ENCODE results near the gene CCNDBP1.
"Not testable (repeated sequence)": the region's sequence is repeated elsewhere in the genome, so short reads cannot be mapped to it uniquely, and the experiment has no call there.

Gene CCNDBP1

DNA sequence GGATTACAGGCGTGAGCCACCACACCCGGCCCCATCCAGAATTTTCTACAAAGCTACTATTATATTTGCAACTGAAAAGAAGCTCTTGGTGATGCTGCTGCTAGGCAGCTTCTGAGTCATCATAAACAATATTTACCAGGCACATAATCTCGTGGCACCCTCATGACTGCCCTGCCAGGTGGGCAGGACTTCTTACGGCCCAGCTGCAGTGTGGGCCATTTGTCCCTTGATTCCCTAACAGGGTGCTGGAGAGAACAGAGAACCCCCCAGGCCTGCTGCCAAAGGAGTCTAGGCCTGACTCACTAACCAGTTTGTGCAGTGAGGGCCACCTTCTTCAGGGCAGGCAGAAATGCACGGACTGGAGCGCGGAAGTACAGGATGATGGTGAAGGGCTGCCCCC is 30.8 kb downstream of the CCNDBP1 start:
- no peak for DNase-seq (ENCODE audit: low read depth)

DNA sequence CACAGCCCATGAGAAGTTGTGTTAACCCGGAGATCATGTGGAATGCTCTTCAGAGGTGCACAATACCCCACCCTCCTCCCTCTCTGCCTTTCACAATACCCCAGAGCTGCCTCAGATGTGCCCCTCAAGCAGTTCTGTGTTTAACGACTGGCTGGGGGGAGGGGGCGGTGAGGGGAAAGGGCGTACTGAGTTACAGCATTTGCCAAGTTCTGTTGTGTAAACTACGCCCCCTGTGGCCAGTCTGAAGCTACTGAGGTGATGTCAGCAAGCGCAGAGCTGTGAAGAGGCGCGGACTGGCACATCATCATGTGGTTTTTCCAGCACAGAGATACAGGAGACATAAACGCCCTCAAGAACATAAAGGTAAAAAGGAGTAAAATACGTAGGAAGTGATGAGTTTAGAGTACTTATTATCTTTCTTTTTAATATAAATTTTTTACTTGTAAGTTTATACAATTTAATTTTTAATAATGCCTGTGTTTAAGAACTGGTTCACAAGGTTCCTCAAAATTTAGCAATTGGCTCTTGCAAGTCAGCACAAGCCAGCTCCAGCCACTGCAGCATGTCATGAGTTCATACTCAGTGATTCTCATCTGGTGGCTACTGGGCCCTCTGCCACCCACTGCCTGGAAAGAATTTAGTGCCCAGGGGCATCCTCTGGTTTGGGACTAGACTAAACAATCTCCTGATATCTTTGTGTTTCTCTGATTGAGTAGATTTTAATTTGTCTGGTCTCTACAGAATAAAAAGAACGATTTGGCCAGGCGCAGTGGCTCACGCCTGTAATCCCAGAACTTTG is 33.9 kb downstream of the CCNDBP1 start:
- peak; percentile 12 for DNase-seq (ENCODE audit: low read depth)

DNA sequence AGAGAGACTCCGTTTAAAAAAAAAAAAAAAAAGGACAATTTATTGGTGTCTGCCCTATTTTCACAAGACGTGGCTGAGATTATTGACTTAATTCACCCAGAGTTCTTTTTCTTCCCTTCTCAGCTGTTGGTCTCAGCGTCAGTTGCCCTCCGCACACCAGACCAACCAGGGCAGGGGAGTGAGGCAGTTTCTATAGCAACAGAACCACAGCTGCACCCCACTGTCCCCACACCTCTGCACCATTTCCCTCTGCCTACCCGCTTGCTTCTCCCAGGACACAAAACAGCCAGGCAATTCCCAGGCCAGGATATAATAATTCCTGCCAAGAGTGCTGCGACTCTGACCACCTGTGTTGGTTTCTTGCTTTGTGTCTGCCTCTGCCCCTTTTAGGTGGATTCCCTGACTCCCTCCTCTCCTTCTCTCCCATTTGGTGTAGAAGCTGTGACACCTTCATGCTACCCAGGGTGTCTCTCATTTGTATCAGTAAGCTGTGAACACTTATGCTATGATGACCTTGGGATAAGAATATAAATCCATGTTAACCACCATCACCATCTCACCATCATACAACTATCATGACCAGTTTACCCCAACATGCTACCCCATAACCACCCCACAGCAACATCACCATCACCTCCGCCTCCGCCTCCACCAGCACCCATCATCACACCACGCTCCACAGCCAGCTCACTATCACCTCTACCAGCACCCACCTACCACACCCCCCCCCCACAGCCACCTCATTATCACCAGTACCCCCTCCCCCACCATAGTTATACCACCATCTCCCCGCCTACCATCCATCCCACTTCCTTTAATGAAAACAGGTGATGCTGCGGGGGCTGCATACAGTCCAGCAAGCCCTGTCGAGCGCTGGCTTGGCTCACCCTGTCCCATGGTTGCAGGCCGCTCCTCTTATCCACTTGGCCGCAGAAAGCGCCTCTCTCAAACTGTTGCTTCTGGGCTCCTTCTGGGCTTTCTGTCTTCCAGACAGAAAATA is 35.0 kb downstream of the CCNDBP1 start:
- DNase-seq (ENCODE audit: low read depth): no peak

DNA sequence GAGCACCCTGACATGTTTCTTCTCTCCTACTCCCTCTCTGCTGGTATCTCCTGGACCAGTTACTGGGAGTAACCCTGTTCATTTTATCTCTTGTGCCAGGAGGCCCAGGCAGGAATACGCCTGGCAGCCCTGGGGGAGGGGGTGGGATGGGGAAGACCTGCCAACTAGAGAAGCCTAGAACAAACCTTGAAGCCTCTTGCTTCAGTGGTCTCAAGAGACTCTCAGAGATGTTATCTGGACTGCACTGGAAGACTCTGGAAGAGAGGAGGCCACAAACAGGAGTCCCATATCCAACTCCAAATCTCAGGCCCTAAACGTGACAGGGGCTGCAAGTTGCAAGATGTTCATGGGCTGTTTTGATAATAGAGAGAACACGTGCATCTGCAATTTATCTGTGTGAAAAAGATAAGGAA is 35.8 kb downstream of the CCNDBP1 start, which contains the start of gene EPB42:
Gene EPB42, minus strand, starts transcription at position 28 of the 413 bp plus-strand sequence. CDS start 193 bp downstream, outside the sequence.
- no peak for DNase-seq (ENCODE audit: low read depth)

DNA sequence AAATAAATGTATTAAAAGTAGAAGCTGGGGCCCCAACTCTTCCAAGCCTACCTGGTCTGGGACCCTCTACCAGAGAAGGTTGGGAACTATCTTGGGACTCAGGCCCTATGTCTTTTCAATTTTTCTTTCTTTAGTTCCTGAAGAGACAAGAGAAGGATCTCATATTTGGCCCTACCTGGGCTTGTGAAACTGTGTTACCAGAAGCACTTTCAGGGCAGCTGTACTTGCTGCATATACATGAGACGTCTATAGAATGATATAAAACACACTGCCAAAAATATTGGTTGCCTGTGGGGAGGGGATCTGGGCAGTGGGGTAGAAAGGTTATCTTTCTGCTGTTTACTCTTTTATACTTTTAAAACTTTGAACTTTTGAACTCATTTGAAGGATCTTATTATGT is 36.2 kb downstream of the CCNDBP1 start:
- DNase-seq (ENCODE audit: low read depth): no peak

DNA sequence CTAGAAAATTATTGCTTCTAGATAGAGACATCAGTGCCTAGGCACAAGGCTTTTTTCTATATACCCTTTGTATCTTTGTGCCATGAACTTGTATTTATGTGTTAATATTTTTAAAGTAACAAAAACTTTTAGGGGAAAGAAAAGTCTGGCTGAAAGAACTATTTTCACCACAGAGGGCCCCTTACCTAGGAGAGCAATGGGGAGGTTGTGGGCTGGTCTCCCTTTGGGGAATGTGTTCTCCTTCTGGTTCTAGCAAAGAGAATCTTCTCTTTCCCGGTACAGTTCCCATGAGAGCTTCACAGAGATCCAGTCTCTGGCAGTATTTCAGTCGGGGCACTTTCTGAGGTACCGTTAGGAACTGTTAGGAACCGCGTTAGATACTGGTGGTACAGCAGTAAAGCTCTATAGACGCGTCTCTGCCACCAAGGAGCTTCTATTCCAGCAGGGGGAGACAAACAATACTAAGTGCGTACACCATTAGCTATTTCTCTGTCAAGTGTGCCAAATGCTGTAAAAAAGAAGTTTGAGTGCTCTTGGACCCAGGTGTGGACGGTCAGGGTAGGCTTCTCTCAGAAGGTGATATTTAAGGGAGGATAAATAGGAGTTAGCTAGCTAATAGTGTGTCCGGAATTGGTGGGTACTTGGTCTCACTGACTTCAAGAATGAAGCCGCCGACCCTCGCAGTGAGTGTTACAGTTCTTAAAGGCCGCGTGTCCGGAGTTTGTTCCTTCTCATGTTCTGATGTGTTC is 40.2 kb downstream of the CCNDBP1 start:
- no peak for DNase-seq (ENCODE audit: low read depth)

DNA sequence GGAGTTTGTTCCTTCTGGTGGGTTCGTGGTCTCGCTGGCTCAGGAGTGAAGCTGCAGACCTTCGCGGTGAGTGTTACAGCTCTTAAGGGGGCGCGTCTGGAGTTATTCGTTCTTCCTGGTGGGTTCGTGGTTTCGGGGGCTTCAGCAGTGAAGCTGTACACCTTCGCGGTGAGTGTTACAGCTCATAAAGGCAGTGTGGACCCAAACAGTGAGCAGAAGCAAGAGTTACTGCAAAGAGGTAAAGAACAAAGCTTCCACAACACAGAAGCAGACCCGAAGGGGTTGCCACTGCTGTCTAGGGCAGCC is 40.7 kb downstream of the CCNDBP1 start:
- DNase-seq (ENCODE audit: low read depth): not testable (repeated sequence)

DNA sequence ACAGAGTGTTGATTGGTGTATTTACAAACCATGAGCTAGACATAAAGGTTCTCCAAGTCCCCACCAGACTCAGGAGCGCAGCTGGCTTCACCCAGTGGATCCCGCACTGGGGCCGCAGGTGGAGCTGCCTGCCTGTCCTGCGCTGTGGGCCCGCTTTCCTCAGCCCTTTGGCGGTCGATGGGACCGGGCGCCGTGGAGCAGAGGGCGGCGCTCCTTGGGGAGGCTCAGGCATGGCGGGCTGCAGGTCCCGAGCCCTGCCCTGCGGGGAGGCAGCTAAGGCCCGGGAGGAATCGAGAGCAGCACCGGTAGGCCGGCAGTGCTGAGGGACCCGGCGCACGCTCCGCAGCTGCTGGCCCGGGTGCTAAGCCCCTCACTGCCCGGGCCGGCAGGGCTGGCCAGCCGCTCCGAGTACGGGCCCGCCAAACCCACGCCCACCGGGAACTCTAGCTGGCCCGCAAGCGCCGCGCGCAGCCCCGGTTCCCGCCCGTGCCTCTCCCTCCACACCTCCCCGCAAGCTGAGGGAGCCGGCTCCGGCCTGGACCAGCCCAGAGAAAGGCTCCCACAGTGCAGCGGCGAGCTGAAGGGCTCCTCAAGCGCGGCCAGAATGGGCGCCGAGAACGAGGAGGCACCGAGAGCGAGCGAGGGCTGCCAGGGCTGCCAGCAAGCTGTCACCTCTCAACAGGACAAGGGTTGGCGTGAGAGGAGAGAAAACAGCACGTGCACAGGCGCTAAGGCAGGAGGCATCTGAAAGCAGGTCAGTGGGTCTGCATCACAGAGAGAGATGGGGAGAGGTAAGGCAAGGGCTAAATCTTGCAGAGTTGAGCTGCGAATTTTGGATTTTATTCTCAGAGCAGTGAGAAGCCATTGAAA is 41.5 kb downstream of the CCNDBP1 start:
- no peak for DNase-seq (ENCODE audit: low read depth)

DNA sequence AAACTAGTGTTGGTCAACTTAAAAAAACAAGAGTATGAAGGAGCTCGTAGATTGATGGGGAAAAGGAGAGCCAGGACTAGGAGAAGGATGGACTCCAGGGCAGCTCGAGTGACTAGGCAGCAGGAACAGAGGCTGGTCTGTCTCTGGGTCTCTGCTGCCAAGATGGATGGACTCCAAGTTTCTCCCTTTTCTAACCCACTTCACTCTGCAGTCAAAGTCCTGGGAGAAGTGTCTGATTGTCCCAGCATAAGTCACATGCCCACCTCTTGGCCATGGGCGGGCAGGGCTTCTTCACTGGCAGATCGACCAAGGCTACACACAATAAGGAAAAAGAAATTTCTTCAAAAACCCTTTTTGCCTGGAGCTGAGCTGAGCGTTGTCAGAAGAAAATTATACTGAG is 44.8 kb downstream of the CCNDBP1 start:
- no peak for DNase-seq (ENCODE audit: low read depth)

DNA sequence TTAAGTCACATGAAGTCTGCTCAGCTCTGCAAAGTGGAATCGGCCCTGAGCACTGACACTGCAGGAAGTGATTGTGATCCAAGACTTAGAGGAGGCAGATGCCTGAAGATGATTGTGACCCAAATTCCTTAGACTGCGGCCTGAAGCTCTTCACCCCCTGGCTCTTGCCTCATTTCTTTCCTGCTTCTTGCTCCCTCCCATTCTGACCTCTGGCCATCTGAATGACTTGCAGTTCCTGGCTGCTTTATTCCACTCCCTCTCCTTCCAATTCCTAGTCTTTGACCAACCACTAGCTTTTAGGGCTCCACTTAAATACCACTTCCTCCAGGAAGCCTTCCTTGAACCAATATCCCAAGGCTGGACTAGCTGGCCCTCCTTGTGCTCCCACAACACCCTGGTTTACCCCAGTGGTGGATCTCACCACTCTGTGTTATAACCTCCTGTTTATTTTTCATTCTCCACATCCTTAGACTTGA is 45.5 kb downstream of the CCNDBP1 start:
- DNase-seq (ENCODE audit: low read depth): no peak

DNA sequence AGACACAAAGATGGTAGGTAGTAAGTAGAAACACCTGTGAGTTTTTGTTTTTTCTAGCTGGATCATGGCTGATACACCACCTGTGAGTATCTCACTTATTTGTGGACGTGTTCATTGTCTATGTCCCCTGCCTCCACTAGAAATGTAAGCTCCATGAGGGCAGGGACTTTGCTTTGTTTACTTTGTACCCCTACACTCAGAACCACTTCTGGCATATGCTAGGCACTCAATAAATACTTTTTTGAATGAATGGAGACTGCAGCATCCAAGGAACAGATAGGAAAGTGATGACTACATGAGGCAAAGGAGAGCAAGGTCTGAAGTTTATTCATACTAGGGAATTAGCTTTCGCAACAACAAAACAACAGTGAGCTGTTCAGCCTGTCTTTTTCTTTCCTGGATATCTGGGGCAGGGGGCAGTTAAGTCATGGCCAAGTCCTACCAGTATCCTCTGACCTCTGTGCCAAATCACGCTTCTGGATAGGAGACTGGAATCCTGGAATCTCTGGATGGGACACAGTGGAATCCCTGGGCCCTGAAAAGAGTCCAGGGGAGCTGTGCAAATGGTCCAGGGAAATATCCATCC is 47.2 kb downstream of the CCNDBP1 start:
- no peak for DNase-seq (ENCODE audit: low read depth)

DNA sequence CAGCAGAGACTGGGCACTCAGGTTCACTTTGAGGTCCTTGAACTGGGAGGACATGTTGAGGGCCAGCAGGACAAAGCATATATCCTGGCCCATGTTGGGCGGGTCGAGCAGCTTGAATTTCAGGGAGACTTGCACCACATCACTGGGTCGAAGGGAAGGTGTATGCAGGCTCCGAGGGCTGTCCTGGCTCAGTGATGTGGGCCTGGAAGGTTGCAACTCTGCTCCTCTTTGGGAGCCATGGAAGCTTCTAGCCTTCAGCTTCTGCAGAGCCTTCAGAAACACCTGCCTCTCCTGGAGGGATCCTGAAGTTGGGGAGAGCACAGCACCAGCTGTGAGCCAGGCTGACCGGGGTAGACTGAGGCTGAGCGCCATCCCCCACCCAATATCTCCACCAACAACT is 50.3 kb downstream of the CCNDBP1 start:
- no peak for DNase-seq (ENCODE audit: low read depth)

DNA sequence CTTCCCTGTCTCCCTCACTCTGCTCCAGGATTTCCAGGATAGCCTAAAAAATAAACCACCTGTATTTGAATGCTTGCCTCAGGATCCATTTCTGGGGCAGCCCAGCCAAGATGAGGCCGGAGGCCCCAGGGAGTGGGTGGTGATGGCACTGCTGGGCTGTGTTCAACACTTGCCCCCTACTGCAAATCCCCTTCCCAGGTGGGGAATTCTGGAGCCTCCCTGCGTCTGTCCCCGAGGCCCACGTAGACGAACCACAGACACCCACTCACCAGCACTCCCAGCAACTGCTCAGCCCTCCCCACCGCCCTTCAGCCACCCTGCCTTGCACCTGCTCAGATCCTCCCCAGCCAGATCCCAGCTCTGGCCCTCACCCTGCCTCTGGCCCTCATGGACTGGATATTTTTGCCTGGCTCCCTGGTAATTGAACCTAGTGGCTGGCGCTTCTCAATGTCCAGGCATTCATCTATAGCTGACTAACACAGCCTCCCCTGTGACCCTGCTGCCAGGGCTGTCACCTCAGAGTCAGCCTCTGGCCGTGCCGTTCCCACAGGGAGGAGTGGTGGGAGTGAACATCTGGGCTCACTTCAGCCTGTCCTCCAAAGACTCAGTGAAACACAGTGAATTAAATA is 52.8 kb downstream of the CCNDBP1 start:
- DNase-seq (ENCODE audit: low read depth): no peak

DNA sequence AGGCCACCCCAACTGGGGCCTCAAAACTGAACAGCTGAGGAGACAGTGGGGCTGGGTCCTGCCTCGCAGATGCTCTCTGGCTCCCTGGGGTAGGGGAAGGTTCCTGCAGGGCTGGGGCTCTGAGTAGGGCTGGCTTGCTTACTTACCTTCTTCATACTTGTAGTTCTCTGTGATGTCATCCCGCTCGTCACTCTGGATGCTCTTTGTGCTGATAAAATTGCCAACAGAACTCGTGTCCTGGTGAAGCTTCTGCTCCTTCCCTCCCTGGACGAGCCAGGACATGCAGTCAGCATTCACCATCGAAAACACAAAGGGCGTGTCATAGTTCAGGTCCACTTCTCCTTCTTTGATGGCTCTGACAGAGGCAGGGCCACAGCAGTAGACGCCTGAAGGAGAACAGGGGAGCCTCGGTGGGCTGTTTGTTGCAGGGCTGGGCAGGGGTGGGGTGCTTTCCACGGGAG is 53.5 kb downstream of the CCNDBP1 start:
- no peak for DNase-seq (ENCODE audit: low read depth)

DNA sequence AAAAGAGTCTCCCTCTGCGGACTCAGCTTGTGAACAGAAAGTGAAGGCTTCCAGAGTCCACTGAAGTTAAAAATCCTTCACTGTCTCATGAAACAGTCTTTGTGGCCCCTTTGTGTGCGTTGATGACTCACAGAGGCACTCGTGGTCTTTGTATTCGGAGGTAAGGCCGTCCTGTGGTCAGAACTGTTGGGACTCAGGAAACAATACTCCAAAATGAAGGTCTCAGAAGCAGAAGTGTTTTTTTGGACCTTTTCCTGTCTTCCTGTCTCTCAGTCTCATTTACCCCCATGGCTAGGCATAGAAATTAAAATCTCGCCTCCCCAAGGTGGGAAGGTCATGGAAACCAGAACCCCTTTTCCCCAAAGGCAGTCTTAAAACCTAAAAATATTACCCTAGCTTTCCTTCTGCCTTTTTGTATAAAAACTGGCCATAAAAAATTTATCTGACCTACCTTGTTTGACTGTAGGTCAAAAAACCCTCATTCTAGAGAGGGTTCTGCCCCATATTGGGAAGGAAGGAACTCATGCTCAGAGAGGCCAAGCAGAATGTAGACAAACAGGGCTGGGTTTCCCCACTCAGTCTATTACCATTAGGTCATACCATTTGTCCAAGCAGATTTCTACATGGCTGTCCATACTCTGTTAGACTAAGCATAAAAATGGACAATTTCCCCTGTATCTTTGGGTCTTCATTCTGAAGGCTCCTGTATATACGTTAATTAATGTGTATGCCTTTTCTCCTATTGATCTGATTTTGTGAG is 54.7 kb downstream of the CCNDBP1 start:
- DNase-seq (ENCODE audit: low read depth): no peak

DNA sequence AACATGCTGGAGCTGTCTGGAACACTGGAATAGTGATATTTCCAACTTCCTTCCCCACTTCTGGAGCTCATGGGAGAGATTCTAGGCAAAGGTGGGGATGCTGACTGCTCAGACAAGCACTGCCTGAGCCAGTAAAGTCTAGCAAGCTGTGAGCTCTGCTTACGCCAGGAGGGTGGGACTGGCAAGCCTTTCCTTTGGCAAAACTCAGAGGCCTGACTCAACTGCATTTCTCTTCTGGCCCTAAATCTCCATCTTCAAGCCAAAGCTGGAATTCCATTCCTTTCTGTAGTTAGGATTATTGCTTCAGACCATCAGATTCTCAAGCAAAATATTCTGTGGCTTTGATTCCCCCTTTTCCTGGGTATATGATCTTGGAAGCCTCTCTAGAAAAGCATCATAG is 55.9 kb downstream of the CCNDBP1 start:
- DNase-seq (ENCODE audit: low read depth): peak; percentile 59

DNA sequence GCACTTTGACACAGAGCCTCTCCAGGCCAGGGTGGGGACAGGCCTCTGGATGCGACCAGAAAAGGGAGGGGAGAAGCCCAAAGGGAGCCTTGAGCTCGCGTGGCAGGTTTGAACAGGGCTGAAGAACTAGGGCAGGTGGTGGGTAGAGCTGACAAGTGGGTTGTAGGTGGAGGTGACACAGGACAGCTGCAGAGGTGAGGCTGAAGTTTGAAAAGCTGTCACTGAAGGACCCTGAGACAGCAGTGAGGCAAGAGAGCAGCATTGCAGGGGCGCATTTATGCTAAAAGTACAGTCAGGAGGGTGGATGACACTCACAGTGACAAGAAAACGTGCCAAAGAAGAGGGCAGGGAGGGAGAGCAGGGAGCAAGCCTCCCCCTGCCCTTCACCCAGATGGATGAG is 57.4 kb downstream of the CCNDBP1 start:
- DNase-seq (ENCODE audit: low read depth): no peak

DNA sequence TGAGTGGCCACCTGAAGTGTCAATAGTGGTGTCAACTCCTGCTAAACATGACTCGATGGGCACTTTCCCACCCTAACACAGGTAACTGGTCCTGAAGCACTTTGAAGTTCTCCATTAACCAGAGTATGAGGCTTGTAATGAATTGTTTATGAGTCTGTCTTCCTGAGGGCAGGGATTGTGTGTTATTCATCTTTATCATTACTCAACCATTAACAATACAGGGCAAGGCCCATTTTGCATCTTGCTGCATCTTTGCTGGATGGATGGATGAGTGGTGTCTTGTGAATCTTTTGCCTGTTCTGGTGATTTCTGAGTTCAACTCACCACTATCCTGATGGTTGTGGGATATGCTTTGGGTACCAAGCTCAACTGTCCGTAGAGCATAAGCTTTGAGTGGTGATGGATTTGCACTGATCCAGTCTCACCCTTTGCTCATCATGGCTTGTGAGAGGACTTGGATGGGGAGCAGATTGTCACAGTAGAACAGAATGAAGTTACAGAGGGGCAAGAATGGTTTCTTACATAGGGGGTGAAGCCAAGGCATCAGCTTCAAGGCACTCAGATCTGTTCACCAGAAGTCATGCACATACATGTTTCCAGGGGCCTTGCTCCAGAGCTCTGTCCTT is 57.9 kb downstream of the CCNDBP1 start:
- no peak for DNase-seq (ENCODE audit: low read depth)

DNA sequence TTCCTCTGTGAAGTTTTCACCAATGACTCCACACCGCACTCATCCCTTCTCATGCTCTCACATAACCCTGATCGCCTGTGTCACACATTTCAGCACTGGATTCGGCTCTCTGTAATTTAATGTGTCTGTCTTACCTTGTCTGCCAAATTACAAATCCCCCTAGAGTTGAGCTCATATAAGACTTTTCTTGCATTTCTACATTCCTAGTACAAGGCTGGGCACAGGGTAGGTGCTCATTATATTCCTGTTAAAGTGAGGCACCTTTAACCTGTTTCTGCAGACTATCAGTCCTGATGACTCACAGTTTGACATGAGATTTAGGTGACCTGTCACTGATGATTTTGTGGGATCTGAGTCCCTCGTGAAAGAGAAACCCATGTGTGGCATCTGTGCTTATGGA is 58.9 kb downstream of the CCNDBP1 start:
- no peak for DNase-seq (ENCODE audit: low read depth)

Measured in GM04504 (cell line).